ENCODE data around the gene SAPCD2. TPM values are rescaled to one million over a fixed set of nuclear protein-coding genes. Genes with fewer than 3 reads are reported as not detected.

SAPCD2 gene
- total and polyA plus RNA-seq, 9 of the 15 experiments (the other 6 are each of a cell fraction or from before 2014, with no cell fraction given) = 3.4 to 91.8 (median 18.8) TPM

DNA sequence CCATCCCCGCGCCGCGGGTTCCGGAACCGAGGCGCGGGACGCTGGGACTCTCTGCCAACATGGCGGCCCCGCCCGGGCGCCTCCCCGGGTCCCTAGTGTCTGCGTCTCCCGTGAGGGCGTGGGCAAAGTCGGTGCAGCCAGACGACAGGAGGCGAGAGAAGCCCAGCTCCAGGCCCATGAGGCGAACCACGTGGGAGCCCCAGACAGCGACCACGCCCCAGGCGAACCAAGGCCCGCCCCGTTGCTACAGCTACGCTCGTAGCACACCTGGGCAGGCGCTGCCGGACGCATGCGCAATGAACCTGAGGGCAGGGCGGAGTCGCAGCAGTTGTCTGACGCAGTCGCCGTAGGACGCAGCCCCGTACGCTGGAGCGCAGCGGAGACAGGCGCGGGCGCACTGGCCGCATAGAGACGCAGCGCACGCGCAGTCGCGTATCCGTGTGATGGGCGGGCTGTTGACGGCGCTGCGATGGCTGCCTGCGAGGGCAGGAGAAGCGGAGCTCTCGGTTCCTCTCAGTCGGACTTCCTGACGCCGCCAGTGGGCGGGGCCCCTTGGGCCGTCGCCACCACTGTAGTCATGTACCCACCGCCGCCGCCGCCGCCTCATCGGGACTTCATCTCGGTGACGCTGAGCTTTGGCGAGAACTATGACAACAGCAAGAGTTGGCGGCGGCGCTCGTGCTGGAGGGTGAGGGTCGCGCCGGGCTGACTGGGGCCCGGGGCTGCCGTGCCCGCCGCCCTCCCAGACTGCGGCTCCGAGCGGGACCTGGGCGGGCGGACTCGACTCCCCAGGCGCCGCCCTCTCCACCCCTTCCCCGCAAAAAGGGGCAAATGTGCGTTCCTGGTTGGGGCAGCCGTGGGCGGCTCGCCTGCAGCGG, 16.4 kb upstream of the SAPCD2 start, which contains the start of gene MAN1B1 (continued):
- TF ChIP-seq ZKSCAN3 (CRISPR knock-in tag; IDR thresholded peaks at IDR 0.05) (no peak), ZKSCAN1 (IDR thresholded peaks at IDR 0.05; ENCODE audit: low read depth, low read length) (no peak; the same call in 1 of the 2 replicates), RFX1 (IDR thresholded peaks at IDR 0.05) (peak; percentile 97), IRF2 (CRISPR knock-in tag; IDR thresholded peaks at IDR 0.05) (no peak), SRSF9 (IDR thresholded peaks at IDR 0.05; ENCODE audit: borderline replicate concordance, low read depth, low read length) (no peak), ZBTB17 (CRISPR knock-in tag; IDR thresholded peaks at IDR 0.05) (no peak), ETS2 (tag; IDR thresholded peaks at IDR 0.05; ENCODE audit: borderline replicate concordance, poor library complexity, severe bottlenecking) (no peak), ZNF133 (CRISPR knock-in tag; IDR thresholded peaks at IDR 0.05) (no peak), SPI1 (IDR thresholded peaks at IDR 0.05; ENCODE audit: borderline replicate concordance, low read depth, low read length) (peak; percentile 48; the same call in 1 of the 2 replicates), XRCC3 (IDR thresholded peaks at IDR 0.05) (no peak), MIER1 (IDR thresholded peaks at IDR 0.05; ENCODE audit: low read depth) (no peak), NUFIP1 (IDR thresholded peaks at IDR 0.05; ENCODE audit: partially characterized antibody) (no peak), RCOR1 (IDR thresholded peaks at IDR 0.05; ENCODE audit: borderline replicate concordance in 1 of 2, low read depth in 2 of 2, low read length in 2 of 2) (0 out of 4 replicates have a peak, but pooled peaks of 1 of the 2 experiments have one; percentile 18), HDAC8 (tag; IDR thresholded peaks at IDR 0.05) (no peak)
- TF ChIP-seq, protein P1, sequence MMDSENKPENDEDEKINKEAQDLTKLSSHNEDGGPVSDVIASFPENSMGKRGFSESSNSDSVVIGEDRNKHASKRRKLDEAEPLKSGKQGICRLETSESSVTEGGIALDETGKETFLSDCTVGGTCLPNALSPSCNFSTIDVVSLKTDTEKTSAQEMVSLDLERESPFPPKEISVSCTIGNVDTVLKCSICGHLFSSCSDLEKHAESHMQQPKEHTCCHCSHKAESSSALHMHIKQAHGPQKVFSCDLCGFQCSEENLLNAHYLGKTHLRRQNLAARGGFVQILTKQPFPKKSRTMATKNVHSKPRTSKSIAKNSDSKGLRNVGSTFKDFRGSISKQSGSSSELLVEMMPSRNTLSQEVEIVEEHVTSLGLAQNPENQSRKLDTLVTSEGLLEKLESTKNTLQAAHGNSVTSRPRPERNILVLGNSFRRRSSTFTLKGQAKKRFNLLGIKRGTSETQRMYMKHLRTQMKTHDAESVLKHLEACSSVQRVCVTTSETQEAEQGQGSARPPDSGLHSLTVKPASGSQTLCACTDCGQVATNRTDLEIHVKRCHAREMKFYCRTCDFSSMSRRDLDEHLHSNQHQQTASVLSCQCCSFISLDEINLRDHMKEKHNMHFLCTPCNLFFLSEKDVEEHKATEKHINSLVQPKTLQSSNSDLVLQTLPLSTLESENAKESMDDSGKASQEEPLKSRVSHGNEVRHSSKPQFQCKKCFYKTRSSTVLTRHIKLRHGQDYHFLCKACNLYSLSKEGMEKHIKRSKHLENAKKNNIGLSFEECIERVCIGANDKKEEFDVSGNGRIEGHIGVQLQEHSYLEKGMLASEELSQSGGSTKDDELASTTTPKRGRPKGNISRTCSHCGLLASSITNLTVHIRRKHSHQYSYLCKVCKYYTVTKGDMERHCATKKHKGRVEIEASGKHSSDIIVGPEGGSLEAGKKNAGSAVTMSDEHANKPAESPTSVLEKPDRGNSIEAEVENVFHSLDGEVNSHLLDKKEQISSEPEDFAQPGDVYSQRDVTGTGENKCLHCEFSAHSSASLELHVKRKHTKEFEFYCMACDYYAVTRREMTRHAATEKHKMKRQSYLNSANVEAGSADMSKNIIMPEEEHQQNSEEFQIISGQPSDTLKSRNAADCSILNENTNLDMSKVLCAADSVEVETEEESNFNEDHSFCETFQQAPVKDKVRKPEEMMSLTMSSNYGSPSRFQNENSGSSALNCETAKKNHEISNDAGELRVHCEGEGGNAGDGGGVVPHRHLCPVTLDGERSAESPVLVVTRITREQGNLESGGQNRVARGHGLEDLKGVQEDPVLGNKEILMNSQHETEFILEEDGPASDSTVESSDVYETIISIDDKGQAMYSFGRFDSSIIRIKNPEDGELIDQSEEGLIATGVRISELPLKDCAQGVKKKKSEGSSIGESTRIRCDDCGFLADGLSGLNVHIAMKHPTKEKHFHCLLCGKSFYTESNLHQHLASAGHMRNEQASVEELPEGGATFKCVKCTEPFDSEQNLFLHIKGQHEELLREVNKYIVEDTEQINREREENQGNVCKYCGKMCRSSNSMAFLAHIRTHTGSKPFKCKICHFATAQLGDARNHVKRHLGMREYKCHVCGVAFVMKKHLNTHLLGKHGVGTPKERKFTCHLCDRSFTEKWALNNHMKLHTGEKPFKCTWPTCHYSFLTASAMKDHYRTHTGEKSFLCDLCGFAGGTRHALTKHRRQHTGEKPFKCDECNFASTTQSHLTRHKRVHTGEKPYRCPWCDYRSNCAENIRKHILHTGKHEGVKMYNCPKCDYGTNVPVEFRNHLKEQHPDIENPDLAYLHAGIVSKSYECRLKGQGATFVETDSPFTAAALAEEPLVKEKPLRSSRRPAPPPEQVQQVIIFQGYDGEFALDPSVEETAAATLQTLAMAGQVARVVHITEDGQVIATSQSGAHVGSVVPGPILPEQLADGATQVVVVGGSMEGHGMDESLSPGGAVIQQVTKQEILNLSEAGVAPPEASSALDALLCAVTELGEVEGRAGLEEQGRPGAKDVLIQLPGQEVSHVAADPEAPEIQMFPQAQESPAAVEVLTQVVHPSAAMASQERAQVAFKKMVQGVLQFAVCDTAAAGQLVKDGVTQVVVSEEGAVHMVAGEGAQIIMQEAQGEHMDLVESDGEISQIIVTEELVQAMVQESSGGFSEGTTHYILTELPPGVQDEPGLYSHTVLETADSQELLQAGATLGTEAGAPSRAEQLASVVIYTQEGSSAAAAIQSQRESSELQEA (IDR thresholded peaks at IDR 0.05; ENCODE audit: low read depth) = no peak
- TF ChIP-seq, protein P2, sequence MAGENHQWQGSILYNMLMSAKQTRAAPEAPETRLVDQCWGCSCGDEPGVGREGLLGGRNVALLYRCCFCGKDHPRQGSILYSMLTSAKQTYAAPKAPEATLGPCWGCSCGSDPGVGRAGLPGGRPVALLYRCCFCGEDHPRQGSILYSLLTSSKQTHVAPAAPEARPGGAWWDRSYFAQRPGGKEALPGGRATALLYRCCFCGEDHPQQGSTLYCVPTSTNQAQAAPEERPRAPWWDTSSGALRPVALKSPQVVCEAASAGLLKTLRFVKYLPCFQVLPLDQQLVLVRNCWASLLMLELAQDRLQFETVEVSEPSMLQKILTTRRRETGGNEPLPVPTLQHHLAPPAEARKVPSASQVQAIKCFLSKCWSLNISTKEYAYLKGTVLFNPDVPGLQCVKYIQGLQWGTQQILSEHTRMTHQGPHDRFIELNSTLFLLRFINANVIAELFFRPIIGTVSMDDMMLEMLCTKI (IDR thresholded peaks at IDR 0.05; ENCODE audit: partially characterized antibody) = no peak
- TF ChIP-seq, protein P3, sequence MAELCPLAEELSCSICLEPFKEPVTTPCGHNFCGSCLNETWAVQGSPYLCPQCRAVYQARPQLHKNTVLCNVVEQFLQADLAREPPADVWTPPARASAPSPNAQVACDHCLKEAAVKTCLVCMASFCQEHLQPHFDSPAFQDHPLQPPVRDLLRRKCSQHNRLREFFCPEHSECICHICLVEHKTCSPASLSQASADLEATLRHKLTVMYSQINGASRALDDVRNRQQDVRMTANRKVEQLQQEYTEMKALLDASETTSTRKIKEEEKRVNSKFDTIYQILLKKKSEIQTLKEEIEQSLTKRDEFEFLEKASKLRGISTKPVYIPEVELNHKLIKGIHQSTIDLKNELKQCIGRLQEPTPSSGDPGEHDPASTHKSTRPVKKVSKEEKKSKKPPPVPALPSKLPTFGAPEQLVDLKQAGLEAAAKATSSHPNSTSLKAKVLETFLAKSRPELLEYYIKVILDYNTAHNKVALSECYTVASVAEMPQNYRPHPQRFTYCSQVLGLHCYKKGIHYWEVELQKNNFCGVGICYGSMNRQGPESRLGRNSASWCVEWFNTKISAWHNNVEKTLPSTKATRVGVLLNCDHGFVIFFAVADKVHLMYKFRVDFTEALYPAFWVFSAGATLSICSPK (IDR thresholded peaks at IDR 0.05; ENCODE audit: borderline replicate concordance) = no peak

All from K562 (cell line).